GM21737 (cell line): ENCODE measurements around the gene MS4A1.
"Not testable (repeated sequence)": the region's sequence is repeated elsewhere in the genome, so short reads cannot be mapped to it uniquely, and the experiment has no call there.

ENCODE experiments used
- ATAC-seq: cut with Tn5 transposase; IDR thresholded peaks from one replicate; pipeline ENCODE4 v1.9.1; 2021; ENCODE audit warnings: mild to moderate bottlenecking, moderate library complexity; ENCODE audit not compliant: unreplicated experiment

MS4A1 gene

DNA sequence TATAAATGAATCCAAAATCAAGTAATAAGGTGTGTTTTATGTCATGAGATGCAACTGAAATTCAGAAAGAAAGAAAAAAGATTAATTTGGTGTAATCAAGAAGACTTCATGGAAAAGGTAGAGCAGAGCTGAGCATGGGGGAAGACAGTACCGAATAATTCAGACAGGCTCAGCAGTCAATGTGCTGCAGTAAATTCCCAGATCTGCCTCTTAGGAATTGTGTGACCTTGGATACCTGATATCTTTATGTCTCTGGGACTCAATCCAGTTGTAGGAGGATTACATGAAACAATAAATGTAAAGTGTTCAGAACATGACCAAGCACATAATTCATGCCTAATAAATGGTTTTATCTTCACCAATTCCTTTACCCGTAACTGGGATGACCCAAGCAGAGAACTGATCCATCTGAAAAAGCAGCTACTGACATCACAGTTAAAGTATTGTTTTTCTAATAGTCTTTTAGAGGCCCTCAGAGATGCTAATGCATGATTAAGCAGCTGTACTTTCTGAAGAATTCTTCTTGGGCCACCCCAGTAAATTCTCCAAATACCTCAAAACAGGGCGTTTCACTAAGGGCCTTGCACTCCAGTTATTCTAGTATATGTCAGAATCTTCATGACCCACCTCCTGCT lies 44.7 kb downstream of the MS4A1 start:
- no peak for ATAC-seq

GRCh38 chr11:60502221-60502775 lies 46.7 kb downstream of the MS4A1 start:
- no peak for ATAC-seq

GRCh38 chr11:60504219-60504905 lies 48.7 kb downstream of the MS4A1 start:
- no peak for ATAC-seq

- not testable (repeated sequence) for ATAC-seq
Observed at GRCh38 chr11:60509609-60510008, 54.0 kb downstream of the MS4A1 start.

- not testable (repeated sequence) for ATAC-seq
Observed at GRCh38 chr11:60510209-60510608, 54.6 kb downstream of the MS4A1 start.

DNA sequence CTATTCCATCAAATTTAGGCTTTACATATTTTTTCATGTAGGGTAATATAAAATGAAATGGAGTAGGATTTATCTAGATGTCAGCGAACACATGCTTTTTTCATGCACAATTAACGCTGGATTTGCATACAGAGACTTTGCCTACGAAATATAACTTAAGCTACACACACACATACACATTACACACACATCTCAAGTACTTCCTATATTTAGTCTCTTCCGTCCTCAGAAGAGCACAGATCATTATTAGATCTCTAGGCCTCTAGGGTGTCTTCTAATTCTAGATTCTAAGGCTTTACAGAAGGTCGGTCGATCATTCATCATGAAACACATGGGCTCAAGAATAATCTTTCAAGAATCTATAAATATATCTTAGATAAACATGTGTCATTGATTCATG lies 55.7 kb downstream of the MS4A1 start:
- no peak for ATAC-seq

- no peak for ATAC-seq
Observed at GRCh38 chr11:60512651-60513225, 57.1 kb downstream of the MS4A1 start.

DNA sequence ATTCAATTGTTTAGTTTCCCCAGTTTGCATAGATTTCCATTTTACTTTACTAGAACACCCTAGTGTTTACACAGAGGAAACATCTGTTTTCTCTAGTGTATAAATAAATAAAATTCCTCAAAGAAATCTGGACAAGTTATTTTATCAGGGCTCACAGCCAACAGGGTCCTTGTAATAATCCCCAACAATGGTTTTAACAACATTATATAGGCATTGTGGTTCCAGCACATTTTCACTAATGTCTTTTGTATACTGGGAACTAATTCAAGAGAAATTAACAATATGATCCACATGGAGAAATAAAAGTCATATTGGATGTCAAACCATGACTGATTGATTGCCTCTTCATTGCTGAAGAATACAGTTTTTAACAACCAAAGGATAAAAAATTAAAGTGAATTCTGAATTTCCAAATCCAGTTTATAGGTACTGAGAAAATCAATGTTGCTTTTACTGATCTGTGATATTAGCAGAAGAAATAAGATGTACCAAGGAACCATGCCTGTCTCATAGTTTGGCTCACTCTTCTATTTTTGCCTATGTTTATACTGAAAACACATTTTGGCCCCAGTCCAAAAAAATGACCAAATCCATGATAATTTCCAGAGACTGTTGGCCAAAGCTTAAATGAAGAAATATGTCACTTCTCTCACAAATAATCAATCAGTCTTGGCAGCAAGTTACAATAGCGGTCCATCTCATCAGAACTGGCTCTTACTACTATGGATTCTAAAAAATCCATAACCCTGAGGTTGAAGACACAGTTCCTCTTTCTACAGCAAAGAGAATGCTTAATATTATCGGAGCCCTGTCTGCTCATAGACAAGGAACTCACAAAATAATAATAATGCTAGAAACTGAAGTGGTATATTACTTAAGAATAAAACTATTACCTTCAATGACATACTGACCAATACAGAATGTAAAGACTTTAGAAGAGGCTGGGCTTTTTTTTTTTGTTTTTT lies 58.1 kb downstream of the MS4A1 start:
- ATAC-seq = no peak

DNA sequence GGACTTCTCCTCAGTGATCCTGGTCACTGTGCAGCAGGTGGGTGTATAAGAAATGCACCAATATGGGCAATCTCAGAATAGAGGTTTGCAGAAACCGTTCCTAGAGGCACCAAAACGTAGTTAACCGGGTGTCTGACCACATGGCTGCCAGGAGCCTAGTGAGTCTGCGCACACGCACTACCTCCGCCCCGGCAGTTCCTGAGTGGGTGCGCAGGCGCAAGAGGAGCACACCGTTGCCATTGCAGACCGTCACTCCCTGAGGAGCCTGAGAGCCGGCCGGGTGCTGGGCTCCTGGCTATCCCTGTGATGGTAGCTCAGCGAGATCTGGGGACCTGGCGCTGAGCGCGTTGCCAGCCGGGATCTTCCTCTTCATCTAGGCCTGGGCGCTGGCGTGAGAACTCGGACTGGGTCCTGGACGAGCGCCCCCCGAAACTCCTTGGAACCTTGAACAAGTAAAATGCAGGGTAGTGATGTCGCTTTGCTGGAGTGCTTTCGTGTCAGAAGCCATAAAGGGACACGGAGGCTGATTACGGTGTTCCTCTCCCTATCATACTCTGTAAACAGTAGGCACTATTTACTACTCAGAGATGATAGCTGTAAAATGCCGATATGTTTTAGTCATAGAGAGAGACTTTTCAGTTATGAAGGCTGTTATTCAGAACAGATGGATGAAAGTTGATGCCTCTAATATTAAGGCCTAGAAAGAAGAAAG lies 59.7 kb downstream of the MS4A1 start, which contains the start of gene MS4A13:
Gene MS4A13 (plus strand): TSS at position 249 of the 712 bp plus-strand sequence. CDS start 2,692 bp downstream, outside the sequence.
- no peak for ATAC-seq
